GM19328 (cell line): ENCODE data around the gene NENF.
A peak's percentile ranks its signal among the peaks of the same experiment; 100 is the strongest.
"Not testable (repeated sequence)": the region's sequence is repeated elsewhere in the genome, so short reads cannot be mapped to it uniquely, and the experiment has no call there.

Source experiments
- ATAC-seq: cut with Tn5 transposase; IDR thresholded peaks from one replicate; pipeline ENCODE4 v1.9.1; 2021; ENCODE audit warnings: mild to moderate bottlenecking, moderate library complexity; ENCODE audit not compliant: unreplicated experiment

The NENF gene

GRCh38 chr1:212432661-212433576, at the start of gene NENF:
Gene NENF, plus strand, starts transcription at chr1:212432920. Its CDS starts 24 bp downstream, at chr1:212432944.
- ATAC-seq: peak; percentile 97

- ATAC-seq: no peak
These were observed 46.7 kb upstream of the NENF start for GRCh38 chr1:212386029-212386428.

- no peak for ATAC-seq
These were observed 43.6 kb upstream of the NENF start for GRCh38 chr1:212388985-212389716.

DNA sequence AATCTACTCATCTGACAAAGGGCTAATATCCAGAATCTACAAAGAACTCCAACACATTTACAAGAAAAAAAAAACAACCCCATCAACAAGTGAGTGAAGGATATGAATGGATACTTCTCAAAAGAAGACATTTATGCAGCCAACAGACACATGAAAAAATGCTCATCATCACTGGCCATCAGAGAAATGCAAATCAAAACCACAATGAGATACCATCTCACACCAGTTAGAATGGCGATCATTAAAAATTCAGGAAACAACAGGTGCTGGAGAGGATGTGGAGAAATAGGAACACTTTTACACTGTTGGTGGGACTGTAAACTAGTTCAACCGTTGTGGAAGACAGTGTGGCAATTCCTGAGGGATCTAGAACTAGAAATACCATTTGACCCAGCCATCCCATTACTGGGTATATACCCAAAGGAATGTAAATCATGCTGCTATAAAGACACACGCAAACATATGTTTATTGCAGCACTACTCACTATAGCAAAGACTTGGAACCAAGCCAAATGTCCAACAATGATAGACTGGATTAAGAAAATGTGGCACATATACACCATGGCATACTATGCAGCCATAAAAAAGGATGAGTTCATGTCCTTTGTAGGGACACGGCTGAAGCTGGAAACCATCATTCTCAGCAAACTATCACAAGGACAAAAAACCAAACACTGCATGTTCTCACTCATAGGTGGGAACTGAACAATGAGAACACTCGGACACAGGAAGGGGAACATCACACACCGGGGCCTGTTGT, 36.9 kb upstream of the NENF start:
- not testable (repeated sequence) for ATAC-seq

GRCh38 chr1:212396638-212397037, 36.1 kb upstream of the NENF start:
- ATAC-seq: no peak

GRCh38 chr1:212397171-212397570, 35.5 kb upstream of the NENF start:
- no peak for ATAC-seq

GRCh38 chr1:212401042-212401441, 31.7 kb upstream of the NENF start:
- no peak for ATAC-seq

DNA sequence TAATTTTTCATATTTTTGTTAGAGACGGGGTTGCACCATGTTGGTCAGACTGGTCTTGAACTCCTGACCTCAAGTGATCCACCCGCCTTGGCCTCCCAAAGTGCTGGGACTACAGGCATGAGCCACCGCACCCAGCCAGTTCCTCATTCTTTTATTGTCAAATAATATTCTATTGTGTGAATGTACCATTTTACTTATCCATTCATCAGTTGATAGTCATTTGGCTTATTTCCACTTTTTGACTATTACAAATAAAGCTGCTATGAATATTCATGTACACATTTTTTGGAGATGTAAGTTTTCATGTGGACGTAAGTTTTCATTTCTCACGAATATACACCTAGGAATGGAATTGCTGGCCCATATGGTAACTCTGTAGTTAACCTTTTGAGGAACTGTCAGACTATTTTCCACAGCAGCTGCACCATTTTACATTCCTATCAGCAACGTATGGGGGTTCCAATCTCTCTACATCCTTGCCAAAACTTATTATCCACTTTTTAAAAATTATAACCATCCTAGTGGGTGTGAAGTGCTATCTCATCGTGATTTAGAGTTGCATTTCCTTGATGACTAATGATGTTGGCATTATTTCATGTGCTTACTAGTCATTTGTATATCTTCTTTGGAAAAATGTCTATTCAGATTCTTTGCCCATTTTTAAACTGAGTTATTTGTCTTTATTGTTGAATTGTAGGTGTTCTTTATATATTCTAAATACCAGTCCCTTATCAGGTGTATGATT, 30.7 kb upstream of the NENF start:
- ATAC-seq: no peak

GRCh38 chr1:212402666-212403321, 29.9 kb upstream of the NENF start:
- ATAC-seq: no peak

DNA sequence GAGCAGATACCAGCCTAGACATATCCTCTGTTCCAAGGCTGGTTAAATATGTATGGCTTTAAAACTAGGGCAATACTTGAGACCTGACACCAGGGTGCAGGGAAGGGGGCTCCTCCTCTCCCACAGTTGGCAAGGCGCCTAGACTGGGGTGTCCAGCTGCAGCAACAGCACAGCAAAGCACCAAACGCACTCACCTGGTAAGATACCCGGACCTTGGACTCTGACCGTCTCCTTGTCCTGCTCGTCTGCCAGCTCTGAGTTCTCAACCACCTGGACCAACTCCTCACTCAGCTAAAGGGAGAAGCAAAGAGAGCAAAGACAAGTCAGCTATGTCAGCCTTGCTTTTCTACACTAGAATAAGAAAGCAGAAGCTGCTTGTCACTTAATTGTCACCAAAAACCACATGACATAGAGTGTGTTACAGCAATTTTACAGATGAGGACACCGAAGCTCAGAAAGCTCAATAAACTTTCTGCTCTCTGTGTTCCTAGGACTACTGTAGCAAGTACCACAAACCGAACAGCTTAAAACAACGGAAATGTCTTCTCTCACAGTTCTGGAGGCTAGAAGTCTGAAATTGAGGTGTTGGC, 22.4 kb upstream of the NENF start:
- ATAC-seq: no peak

- no peak for ATAC-seq
These were observed 20.3 kb upstream of the NENF start for GRCh38 chr1:212412374-212412773.

DNA sequence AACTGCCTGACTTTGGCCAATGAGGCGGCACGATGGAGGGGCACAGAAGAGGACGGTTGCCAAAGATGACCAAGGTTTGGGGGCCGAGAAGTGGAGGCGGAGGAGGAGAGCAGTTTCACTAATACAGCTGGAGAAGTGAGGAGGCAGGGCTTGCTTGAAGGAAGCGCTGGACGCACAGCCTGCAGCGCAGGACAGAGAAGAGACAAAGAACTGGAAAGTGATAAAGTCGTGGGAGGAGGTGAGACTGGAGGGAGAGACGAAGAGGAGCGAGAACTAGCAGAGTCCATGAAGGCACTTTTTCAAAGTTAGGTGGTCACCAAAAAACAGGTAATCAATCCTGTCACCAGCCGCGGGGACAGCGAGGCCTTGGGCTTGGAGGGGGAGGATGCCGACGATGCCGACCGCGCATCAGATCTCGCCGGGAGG, 18.8 kb upstream of the NENF start:
- no peak for ATAC-seq

- ATAC-seq: peak; percentile 96
These were observed 18.2 kb upstream of the NENF start, which contains the start of gene PACC1 for GRCh38 chr1:212414328-212415106. Gene PACC1, minus strand, starts transcription at chr1:212414886. Its CDS starts 129 bp downstream, at chr1:212414757.

DNA sequence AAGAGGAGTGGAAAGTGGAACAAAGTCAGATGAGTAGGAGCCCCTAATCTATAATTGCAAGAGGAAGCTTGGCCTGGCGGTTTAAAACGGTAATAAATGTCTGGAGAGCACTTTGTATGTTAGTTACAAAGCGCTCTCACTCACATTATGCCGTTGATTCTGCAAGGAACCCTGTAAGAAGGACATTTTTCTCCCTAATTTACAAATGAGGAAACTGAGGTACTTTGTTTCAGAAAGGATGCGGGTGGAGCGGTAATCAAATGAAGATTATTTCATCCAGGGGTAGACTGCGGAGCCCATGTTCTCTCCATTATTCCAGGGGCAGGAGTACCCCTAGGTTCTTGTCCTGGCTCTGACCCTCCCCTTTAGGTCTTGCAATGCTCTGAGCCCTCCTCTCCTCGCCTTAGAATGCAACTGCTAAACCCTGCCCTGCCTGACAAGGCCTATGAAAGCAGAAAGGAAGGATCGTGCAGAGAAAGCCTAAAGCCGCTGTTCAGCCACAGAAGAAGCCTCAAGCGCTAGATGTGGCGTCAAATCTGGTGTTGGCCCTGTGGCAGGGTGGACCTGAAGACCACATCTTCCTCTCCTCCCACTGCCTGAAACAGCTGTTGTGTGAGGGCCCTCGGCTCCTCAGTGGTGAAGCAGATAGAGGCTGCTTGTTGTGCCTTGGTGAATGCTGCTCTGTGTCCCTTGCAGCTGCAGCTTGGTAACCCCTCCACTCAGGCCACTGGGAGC, 17.4 kb upstream of the NENF start:
- no peak for ATAC-seq

DNA sequence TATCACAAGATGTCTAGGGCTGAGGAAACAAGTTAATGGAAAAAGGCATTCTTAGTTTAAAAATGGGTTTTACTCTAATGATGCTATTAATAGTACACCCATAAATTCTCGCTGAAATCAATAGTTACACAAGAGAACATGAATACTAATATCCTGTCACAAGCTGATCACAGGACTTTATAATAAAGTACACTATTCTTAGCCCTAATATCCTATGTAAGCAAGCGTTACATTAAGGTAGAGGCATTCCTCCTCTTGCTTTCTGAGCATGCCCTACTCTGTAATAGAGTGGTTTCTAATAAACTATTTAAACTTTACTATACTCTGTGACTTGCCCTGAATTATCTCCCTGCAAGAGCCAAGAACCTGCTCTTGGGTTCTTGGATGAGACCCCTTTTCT, 11.6 kb upstream of the NENF start:
- no peak for ATAC-seq

GRCh38 chr1:212423879-212424278, 8.8 kb upstream of the NENF start:
- no peak for ATAC-seq

DNA sequence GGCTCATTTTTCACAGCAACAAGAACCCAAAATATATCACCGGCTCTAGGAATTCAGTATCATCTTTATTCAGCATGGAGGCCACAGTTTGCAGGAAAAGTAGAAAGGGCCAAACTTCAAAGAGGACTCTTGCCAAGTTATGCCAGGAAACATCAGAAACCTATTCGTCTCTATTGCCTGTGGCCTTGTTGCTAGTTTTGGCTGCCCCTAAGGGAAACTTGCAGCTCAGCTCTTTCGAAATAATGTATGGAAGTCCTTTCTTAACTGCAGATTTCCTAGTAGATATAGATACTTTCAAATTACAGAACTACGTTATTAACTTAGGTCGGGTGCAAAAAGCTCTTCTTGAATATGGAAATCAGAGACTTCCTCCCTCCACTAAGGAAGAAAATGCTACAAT, 4.2 kb upstream of the NENF start:
- ATAC-seq: no peak

DNA sequence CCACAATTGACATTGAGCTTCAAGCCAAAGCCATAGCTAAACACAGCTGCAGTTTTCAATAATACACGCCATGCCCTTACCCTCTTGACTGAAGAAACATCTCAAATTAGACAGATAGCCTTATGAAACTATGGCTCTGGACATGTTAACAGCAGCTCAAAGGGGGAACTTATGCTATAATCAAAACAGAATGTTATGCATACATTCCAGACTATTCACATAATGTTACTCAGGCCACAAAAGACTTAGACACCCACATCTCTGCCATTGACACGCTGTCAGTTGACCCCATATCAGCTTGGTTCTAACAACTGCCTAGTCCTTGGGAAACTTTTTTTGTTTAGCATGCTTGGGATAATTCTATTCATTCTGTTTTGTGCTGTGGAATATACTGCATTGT, 2.3 kb upstream of the NENF start:
- no peak for ATAC-seq
